ENCODE results near the gene NAPSA. TPM values are rescaled to one million over a fixed set of nuclear protein-coding genes. Genes with fewer than 3 reads are reported as not detected.

The NAPSA gene
- total and polyA plus RNA-seq, 9 of the 15 experiments (the other 6 are each of a cell fraction or from before 2014, with no cell fraction given): 0.25 to 1.9 (median 0.69) TPM

DNA sequence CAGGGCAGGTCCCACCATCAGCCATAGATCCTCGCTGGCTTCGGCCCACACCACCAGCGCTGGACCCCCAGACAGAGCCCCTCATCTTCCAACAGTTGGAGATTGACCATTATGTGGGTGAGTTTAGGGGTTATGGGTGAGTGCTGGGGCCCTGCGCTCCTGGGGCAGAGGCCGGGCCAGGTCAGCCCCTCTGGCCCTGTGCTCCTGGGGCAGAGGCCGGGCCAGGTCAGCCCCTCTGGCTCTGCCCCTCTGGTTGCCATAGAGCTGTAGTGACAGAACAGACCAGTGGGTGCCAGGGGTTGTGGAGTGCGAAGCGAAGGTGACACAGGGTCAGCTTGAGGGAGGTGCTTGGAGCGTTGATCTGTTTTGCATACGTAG, 33.9 kb upstream of the NAPSA start:
- no peak for DNase-seq (ENCODE audit: extremely low read depth in 1 of 4, low spot score in 3 of 4)
- intact Hi-C loops (cut with micrococcal nuclease) (no loop called here), in situ Hi-C loops (cut with MboI) (no loop called here)
- no peak; the same call in 2 of the 3 replicates for ATAC-seq
- CTCF ChIA-PET (ENCODE audit: low intra/inter-chr PET ratio): no interaction called here
- POLR2A ChIA-PET: interaction anchor here (1.0 kb wide), 2 partner anchors 12 to 15 kb away, joined by 3 read pairs; partner anchors contain the start of gene POLD1
- H3K27me3 ChIP-seq (ENCODE audit: control insufficient read depth in 2 of 2, insufficient read depth in 2 of 2, low read length in 2 of 2): no peaks in the 10 kb centered on the region
- no peak overlapping the region for H3K9ac ChIP-seq (ENCODE audit: insufficient read depth in 1 of 2, low read depth in 2 of 2, low read length in 2 of 2)
- no peaks in the 10 kb centered on the region for H3K9me1 ChIP-seq (ENCODE audit: control insufficient read depth, insufficient read depth, low read length)
- H3K27ac ChIP-seq (ENCODE audit: extremely low read depth, low read depth, low read length): no peak overlapping the region
- no peaks in the 10 kb centered on the region for H3K9me3 ChIP-seq (replicated peaks; ENCODE audit: control insufficient read depth, insufficient read depth, low read depth, low read length)
- H3K4me1 ChIP-seq (replicated peaks in 1 of 2; ENCODE audit: control insufficient read depth in 2 of 2, insufficient read depth in 2 of 2, low read length in 2 of 2): peaks cover 0 to 17% of the 10 kb centered on the region in 2 experiments; a peak in 2 of 5 replicates
- TF ChIP-seq CBFB (CRISPR knock-in tag; IDR thresholded peaks at IDR 0.05): no peak
- TF ChIP-seq CBX2 (IDR thresholded peaks at IDR 0.05; ENCODE audit: insufficient read depth, low read length, poor library complexity, severe bottlenecking): no peak
- TF ChIP-seq LARP7 (IDR thresholded peaks at IDR 0.05): no peak
- TF ChIP-seq, protein P1, sequence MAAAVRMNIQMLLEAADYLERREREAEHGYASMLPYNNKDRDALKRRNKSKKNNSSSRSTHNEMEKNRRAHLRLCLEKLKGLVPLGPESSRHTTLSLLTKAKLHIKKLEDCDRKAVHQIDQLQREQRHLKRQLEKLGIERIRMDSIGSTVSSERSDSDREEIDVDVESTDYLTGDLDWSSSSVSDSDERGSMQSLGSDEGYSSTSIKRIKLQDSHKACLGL (CRISPR knock-in tag; IDR thresholded peaks at IDR 0.05; ENCODE audit: borderline replicate concordance, poor library complexity, severe bottlenecking): no peak
- TF ChIP-seq, protein P2, sequence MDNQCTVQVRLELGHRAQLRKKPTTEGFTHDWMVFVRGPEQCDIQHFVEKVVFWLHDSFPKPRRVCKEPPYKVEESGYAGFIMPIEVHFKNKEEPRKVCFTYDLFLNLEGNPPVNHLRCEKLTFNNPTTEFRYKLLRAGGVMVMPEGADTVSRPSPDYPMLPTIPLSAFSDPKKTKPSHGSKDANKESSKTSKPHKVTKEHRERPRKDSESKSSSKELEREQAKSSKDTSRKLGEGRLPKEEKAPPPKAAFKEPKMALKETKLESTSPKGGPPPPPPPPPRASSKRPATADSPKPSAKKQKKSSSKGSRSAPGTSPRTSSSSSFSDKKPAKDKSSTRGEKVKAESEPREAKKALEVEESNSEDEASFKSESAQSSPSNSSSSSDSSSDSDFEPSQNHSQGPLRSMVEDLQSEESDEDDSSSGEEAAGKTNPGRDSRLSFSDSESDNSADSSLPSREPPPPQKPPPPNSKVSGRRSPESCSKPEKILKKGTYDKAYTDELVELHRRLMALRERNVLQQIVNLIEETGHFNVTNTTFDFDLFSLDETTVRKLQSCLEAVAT (IDR thresholded peaks at IDR 0.05): no peak
- H3K4me2 ChIP-seq (ENCODE audit: insufficient read depth, low read length): no peak overlapping the region
- no peak overlapping the region for H2AFZ ChIP-seq (ENCODE audit: low read depth, low read length)
- FAIRE-seq: no peak
- 0 out of 2 replicates have a peak, but pooled peaks cover 4% of the 10 kb centered on the region for H4K20me1 ChIP-seq (replicated peaks; ENCODE audit: control insufficient read depth, insufficient read depth, low read length)
- WGBS (ENCODE audit: insufficient coverage, low coverage, missing lambda C conversion rate): 92% methylated on average over 10 of the region's 10 CpGs
- H3K4me3 ChIP-seq: no peak overlapping the region
- peaks cover 28% of the 10 kb centered on the region for H3K79me2 ChIP-seq (ENCODE audit: control insufficient read depth, insufficient read depth, low read length)
- peaks cover 62% of the 10 kb centered on the region for H3K36me3 ChIP-seq (ENCODE audit: control insufficient read depth, insufficient read depth, low read length)
- BruUV-seq (replicated peaks): no TSS peak

Data from K562 (cell line).